DMS79 treated with DMSO at 0.1 percent for 48 hours (cell line): ENCODE results near the gene ANKHD1.

Experiments
- DNase-seq: peaks from one replicate; lab custom pipeline; 2025; lab: John Stamatoyannopoulos, UW

Gene ANKHD1

DNA sequence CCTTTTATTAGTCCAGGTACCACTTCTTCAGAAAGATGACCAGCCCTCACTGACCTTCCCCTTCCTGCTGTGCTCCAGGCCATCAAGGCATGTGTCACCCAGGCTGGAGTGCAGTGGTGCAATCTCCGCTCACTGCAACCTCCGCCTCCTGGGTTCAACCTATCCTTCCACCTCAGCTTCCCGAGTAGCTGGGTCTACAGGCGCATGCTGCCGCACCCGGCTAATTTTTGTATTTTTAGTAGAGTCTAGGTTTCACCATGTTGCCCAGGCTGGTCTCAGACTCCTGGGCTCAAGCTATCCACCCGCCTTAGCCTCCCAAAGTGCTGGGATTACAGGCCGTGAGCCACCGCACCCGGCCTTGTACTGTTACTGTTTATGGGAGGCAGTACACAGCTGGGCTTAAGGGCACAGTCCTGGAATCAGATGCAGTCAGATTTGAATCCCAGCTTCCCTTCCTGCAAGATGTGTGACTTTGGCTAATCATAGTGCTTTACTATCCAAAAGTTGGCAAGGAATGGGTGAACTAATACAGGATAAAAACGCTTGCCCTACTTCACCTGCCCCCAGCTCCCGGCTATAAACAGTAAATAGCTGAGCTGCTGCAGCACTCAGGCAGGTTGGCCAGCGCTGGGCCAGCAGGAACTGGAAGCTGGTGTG, 145.3 kb downstream of the ANKHD1 start:
- no peak for DNase-seq

DNA sequence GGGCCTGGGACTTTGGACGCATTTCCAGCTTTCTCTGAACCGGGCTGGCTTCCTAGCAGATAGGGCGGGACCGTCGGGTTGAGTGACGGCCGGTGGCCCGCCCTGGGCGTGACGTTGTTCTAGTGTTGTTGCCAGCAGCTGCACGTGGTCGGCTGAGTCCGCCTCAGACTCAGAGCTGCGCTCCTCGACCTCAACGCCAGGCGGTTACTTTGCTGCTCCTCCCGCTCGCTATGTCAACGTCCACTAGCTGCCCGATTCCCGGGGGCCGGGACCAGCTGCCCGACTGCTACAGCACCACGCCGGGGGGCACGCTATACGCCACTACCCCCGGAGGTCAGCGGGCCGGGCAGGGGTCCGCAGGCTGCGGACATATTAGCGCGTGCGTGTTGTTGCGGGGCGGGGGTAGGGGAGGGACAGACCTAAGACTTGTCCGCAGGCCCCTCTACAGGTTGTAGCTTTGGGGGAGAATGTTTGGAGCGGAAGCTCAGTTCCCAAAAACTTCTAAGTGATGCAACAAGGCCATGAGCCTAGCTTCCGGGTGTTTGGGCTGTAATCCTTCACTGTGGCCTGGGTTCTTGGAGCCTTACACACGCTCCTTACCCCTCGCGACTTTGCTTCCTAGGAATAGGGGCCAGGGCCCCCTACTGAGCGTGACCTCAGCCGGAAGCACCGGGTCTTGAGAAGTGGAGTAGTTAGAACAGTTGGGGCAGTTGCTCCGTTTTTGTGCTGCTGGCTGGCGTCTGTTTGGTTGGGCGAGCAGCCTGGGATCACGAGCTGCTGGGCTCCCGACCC, 146.1 kb downstream of the ANKHD1 start, which contains the start of gene EIF4EBP3:
Gene EIF4EBP3 (plus strand): TSS at position 155 of the 792 bp plus-strand sequence. CDS start 76 bp downstream, at position 231.
- no peak for DNase-seq

DNA sequence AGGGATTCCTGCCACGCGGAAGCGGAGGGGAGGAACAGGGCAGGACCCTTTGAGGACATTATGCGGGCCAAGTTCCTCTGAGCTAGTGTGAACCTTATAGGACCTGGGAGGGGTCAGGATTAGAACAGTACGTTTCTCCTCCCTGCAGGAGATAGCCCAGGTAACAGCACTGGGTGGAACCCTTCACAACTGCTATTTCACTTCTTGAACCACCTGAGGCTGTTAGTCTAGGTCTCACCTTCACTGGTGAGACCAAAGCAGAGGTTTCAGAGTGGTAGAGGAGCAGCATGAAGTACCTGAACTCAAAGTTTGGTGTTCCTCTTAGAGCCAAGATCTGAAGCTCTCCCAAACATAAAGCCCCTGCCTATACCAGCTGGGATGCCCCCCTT, 146.7 kb downstream of the ANKHD1 start:
- DNase-seq = no peak

DNA sequence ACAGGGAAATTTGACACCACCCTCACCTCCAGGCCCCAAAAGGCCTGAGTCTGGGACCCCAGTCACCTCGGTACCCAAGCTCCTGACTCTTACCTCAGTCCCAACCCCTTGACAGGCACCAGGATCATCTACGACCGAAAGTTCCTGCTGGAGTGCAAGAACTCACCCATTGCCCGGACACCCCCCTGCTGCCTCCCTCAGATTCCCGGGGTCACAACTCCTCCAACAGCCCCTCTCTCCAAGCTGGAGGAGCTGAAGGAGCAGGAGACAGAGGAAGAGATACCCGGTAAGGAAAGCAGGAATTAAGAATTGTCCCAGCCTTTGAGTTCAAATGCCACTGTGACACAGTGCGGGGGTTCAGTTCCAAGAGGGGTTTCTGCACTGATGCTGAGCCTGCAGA, 147.2 kb downstream of the ANKHD1 start:
- no peak for DNase-seq

DNA sequence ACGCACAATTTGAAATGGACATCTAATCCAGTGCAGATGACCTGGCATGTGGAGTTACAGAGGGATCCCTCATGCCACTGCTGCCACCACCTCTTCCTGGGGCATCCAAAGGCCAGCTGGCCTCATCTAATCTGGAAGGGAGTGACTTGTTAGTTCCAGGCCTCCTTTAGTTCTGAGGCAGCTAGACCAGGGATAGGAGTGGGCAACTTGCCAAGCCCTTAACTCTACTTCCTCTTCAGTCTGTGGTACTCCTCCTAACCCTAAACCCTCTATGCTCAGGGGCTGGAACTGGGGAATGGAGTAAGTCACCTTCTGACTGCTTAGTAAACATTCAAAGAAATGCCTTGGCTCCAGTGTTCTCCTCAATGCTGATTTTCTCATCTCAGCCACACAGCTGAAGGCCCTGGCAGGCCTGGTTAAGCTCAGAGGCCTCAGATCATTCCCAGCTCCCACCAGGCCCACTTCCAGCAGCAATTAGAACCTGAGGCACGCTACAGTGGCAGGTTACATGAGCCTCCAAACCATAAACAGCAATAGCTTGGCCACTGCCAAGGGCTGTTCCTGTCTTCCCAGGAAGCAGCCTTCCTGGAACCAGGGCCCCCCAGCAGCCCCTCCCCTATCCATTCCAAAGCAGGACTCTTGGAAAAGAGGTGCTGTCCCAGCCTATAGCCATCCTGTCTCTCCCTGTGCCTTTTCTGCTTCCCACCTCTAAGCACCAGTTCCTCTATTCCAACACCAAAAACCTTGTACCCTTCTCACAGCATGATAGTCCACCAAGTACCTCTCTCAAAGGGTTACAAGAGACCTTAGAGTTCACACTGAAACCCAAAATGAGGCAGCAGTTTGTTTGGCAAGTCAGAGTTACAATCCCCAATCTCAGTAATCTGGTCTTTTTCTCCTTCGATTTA, 147.9 kb downstream of the ANKHD1 start:
- no peak for DNase-seq

DNA sequence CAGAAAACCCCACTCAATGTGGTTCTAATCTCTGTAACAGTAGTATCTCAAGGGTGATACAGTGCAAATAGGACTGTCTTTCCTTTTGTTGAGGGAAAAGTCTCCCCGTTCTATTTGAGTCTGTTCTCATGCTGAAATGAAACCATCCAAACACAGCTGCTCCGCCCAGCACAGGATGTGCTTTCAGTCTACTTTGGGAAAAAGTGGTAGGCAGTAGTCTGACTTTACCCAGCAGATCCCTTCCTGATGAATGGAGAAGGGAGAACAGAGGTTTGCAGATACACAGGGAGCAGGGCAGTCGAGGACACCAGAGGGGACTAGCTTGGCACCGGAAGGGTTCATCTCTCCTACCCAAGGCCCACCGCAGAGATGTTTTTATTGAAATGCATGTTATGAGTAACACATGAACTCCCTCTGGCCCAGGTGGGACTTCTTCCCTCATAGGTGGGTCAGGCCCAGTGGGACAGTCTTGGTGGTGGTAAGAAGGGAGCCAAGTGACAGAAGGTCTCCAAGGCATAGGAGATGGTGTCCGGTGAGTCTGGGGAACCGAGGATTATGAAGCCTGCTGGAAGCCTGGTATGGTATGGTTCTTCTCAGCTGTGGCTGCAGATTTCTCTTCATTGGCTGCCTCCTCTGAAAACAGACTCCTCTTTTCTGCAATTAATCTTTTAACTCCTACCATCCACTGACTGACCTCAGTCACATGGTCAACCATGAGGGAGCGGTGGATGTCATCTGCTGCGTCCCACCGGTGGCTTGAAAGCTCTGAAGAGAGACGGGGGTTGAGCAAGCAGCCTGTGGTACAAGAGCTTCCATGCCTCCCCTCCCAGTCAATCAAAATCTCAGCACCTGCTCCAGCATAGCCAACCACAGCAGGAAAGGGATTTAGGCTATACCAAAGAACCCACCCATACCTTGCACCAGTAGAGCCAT, 148.8 kb downstream of the ANKHD1 start:
- DNase-seq = no peak

DNA sequence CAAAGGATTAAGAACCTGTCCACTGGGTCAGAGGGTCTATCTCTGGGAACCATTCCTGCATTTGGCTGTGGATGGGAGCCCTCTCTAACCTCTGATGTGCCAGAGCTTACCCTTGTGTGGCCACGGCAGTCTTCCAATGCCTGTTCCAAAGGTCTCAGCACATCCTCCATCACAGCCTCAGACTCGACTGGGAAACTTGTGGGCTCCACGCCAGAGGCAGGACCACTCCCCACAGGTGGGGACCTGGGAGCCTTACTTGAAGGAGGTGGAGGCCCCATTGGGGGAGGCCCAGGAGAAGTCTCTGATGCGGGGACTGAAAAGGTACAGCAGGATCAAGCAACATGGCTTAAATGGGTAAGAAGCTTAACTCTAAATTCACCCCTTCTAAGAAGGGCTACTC, 150.2 kb downstream of the ANKHD1 start:
- DNase-seq = no peak

DNA sequence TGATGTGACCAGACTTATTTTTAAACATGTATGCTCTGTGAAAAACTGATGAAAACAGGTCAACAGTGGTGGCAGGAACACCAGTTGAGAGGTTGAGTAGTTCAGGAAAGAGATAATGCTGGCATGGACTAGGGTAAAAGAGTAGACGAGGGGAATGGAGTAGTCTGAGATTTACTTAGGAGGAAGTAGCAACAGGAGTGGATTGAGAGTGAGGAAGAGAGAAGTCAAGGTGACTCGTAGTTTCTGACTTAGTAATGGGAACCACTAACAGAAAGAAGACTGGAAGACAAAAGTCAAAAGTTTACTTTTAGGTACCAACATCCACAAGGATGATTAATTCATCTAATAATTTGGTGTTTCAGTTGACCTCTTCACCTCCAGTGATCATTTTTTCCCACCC, 152.0 kb downstream of the ANKHD1 start:
- DNase-seq = no peak

DNA sequence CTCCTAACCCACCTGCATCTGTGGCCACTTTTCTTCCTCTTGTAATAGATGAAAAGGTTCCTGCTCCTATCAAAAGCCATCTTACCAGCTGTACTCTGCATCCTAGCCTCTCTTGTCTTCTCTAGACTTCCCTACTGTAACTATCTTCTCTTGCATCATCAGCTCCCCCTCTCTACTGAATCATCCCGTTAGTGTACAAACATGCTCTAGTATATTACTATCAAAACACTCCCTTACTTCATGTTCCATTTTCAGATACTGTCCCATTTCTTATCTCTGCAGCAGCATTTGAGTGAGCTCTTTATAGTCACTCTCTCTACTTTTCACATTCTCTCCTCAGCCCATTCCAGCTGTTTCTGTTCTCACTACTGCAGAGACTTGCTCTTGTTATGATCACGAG, 152.8 kb downstream of the ANKHD1 start:
- DNase-seq = no peak

DNA sequence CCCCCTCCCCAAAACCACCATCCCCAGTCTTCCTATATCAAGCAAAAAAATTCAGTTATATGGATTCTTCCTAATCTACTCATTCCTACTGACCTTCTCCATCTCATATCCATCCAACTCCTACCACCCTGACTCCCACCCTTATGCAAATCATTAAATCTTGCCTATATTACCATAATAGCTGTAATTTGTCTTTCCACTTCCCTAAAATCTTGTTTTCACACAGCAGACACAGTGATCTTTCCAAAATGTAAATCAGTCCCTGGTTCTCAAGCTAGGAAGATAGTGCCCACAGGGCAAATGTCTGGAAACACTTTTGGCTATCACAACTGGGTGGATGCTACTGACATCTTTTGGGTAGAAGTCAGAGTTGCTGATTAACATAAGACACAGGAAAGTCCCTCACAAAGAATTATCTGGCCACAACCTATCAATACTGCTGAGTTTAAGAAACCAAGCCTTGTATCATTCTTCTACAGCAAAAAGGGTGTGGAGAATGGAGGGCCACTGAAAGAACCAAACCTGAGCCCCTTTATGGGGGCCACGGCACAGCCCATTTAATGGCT, 154.2 kb downstream of the ANKHD1 start:
- no peak for DNase-seq

DNA sequence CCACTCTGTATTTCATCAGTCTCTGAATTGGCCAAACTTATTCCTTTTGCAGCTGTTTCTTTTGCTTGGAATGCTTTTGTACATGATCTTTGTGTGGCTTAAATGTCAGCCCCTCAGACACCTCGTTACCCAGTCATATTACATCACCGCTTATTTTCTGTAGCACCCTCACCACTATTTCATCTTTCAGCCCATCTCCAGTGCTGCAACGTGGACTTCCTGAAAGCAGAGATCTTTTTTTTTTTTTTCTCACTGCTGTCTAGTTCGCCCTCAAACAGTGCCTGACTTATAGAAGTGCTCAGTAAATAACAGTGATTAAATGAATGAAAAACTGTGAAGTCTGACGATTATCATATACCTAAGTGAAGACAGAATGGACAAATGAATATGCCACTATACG, 154.8 kb downstream of the ANKHD1 start:
- DNase-seq = no peak

DNA sequence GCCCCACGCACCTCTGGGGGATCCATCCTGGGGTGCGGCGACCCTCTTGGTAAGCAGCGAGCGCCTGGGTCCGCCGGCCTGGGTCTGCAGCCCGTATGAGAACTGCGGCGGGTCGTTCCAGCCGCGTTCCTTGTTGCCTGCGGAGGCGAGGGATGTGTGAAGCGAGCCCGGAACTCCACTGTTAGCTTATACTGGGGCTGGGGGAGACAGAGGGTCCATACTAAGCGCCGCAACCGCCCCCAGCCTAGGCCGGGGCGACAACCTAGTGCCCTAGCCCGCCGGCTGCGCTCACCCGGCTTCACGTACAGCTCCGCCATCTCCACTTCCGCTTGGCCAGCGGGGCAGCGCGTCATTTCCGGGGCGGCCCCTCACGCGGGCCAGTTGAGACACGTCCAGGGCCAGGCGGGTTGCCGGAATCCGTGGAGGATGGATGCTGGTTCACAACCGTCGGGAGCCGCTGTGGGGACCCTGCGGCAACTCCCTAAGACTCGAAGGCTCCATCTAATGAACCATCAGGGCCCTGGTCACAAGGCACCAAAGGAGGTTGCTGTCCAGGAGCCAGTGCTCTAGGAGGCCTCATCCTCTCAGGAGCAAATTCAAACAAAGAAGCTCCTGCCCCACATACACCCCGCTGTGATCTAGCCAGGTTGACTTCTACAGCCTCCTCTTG, 155.6 kb downstream of the ANKHD1 start, which contains the start of gene SRA1:
Gene SRA1 (minus strand): TSS at position 338 of the 670 bp plus-strand sequence. CDS start 21 bp downstream, at position 317.
- peak; percentile 85 for DNase-seq

DNA sequence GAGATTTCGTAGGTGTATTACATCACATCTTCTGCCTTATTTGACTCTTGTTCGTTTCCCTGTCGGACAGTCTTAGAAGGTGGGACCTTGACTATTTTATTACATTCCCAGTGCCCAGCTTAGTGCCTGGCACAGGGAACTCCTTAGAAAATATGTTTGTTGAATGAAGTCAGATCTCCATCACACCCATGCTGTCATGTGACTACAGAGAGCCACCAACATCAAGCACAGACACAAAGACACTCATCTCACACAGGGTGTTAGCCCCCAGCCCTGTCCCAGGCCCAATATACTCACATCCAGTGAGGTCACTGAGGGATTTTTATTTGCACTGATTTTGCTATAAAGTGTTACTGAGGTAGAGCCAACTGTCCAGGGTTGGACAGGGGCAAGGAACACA, 156.3 kb downstream of the ANKHD1 start:
- no peak for DNase-seq

DNA sequence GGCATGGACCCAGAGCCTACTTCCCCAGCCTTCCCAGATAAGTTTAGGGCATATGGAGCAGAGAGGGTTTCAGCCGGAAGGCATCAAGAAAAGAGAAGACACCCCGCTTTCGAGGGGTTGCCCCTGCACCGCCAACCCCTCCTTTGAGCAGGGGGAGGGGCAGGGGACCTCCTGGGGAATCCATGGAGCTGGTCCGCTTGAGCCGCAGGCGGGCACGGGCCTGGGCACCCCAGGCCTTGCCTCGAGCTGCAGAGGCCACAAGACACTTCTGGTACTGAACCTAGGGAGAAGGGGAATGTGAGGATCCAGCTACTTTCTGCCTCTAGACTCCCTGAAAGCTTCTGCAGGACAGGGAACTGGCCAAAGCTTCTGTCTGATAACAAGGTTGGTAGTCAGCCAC, 156.9 kb downstream of the ANKHD1 start:
- no peak for DNase-seq

DNA sequence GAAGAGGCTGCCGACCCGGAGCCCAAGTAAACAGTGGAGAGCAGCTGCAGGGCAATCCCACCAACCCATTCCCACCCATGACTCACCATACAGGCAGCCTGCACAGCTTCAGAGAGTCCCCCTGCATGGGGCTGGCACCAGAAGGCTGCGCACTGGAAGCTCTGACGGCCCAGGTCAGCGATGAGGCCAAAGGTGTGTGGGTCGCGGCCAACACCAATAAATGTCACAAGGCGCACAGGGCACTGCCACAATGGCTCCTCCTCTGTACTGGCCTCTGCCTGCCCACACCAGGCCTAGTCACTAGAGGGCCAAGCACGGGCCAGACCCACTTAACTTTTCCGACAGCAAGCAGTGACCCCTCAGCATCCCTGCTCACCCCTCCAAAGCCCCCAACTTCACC, 158.6 kb downstream of the ANKHD1 start:
- no peak for DNase-seq

DNA sequence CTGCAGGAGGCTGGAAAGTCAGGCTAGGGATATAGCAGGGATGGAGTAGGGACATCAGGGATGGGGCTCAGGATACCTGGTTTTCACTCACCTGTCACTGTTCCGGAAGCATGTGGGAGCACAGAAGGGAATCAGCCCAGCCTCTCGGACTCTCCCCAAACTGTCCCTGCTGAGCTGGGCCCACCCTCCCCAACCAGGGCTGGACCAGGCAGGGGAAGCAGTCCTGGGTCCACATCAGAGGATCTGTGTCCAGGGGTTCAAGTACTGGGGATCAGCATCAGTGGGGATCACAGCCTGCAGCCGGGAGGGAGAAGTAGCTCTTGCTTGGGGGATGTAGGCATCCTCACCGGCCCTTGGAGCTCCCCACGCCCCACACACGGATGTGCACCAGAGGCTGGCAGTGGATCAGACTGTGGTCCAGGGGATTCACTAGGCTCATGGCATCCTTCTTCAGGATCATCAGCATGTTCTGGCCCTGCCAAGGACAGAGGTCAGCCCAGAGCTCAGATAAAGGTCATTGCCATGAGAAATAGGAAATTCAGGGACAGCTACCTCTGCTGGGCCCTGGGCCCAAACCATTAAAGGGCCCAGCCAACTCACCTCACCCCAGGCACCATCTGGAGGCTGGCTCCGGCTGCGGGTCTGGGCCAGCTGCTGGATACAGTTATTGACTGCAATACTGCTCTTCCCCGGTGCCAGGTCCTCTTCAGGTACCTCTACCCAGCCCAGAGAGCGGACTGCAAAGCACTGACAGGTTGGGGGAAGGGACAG, 160.3 kb downstream of the ANKHD1 start:
- DNase-seq = no peak

DNA sequence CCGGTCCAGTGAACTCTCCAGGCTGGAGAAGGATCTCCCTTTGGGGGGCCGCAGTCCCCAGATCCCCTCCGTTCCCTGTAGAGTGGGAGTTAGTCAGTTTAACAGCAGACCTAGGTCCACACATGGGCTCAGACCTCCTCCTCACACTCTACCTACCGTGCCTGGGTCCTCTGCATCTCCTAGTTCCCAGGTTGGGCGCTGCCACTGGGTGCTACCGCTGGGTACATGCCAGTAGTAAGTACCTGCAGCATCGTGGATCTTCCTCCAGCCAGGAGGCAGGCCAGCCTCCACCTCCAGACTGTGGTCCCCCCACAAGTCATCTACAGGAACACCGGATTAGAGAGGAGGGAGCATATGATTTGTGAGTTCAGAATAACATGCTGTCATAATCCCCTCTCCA, 162.0 kb downstream of the ANKHD1 start:
- DNase-seq = no peak

DNA sequence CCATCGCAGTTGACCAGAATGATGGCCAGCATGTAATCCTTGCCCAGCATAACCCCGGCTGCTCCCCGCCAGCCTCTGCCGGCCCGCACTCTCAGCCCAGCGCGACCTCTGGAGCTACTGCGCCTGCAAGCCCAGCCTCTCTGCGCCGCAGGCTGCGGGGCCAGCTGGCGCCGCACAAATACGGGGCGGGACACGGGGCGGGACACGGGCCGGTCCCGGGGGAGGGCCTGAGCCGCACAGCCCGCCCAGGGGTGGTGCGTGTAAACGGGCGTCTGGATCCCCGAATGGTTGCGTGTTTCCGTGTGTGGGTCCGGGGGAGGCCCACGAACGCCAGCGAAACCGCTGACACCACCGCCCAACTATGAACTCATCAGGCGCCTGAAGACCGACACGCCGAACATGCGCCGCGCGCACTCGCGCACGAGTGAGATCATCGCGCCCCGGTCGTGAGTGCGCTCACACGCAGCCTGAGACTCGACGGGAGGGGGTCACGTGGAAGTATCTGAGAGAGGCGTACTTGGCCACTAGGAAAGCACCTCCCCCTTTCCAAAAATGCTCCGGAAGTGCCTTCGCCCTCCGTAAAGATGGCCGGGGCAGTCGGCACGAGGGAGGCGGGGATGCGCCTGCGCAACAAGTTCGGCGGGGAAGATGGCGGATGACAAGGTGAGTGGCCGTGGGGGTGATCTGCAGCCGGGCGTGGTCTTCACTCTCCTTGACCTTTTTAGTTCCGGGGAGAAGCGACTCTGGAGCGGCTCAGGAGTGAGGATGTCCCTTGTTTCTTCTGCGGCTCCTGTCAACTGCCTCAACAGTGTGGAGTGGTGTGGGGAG, 162.8 kb downstream of the ANKHD1 start, which contains the start of the genes APBB3 and SLC35A4:
Gene APBB3 (minus strand): TSS at position 403 of the 828 bp plus-strand sequence. CDS start 353 bp downstream, at position 50.
Gene SLC35A4 (plus strand): TSS at position 633 of the 828 bp plus-strand sequence. CDS start 2,342 bp downstream, outside the sequence.
- peak; percentile 82 for DNase-seq
